NCI-H2196 treated with DMSO at 0.1 percent for 48 hours (cell line): ENCODE measurements around the gene PM20D2.

Experiments
- DNase-seq: peaks from one replicate; lab custom pipeline; 2025; ENCODE audit not compliant: unreplicated experiment; lab: John Stamatoyannopoulos, UW

Gene PM20D2

GRCh38 chr6:89199579-89199978 is 53.7 kb downstream of the PM20D2 start:
- no peak for DNase-seq

GRCh38 chr6:89200706-89201215 is 54.9 kb downstream of the PM20D2 start:
- no peak for DNase-seq

GRCh38 chr6:89204096-89204495 is 58.2 kb downstream of the PM20D2 start:
- no peak for DNase-seq

- no peak for DNase-seq
Measured at GRCh38 chr6:89205819-89206218, 60.0 kb downstream of the PM20D2 start.

- no peak for DNase-seq
Measured at GRCh38 chr6:89208551-89208950, 62.7 kb downstream of the PM20D2 start.

GRCh38 chr6:89209457-89209856 is 63.6 kb downstream of the PM20D2 start:
- DNase-seq: no peak

- DNase-seq: no peak
Measured at GRCh38 chr6:89212472-89212871, 66.6 kb downstream of the PM20D2 start.

- no peak for DNase-seq
Measured at GRCh38 chr6:89214197-89214596, 68.3 kb downstream of the PM20D2 start.
